ENCODE measurements around the gene DNAJC15.

The DNAJC15 gene

GRCh38 chr13:43088093-43088511 is 64.7 kb downstream of the DNAJC15 start:
- DNase-seq: no peak

GRCh38 chr13:43089912-43090498 is 66.6 kb downstream of the DNAJC15 start:
- DNase-seq: no peak

- DNase-seq: no peak
These were observed 71.5 kb downstream of the DNAJC15 start for GRCh38 chr13:43094901-43095300.

- no peak for DNase-seq
These were observed 72.7 kb downstream of the DNAJC15 start for GRCh38 chr13:43095771-43096719.

- no peak for DNase-seq
These were observed 77.3 kb downstream of the DNAJC15 start for GRCh38 chr13:43100667-43101066.

GRCh38 chr13:43102304-43102703 is 78.9 kb downstream of the DNAJC15 start:
- DNase-seq: no peak

- no peak for DNase-seq
These were observed 84.4 kb downstream of the DNAJC15 start for GRCh38 chr13:43107780-43108179.

GRCh38 chr13:43110036-43110435 is 86.7 kb downstream of the DNAJC15 start:
- no peak for DNase-seq

GRCh38 chr13:43110658-43111057 is 87.3 kb downstream of the DNAJC15 start:
- peak; percentile 47 for DNase-seq

- DNase-seq: no peak
These were observed 88.4 kb downstream of the DNAJC15 start for GRCh38 chr13:43111559-43112400.

- no peak for DNase-seq
These were observed 90.2 kb downstream of the DNAJC15 start for GRCh38 chr13:43113603-43114002.

GRCh38 chr13:43114504-43114903 is 91.1 kb downstream of the DNAJC15 start:
- DNase-seq: no peak

- no peak for DNase-seq
These were observed 91.8 kb downstream of the DNAJC15 start for GRCh38 chr13:43115141-43115540.

GRCh38 chr13:43116242-43116641 is 92.9 kb downstream of the DNAJC15 start:
- DNase-seq: no peak

- no peak for DNase-seq
These were observed 95.1 kb downstream of the DNAJC15 start for GRCh38 chr13:43118521-43118920.

GRCh38 chr13:43119206-43119605 is 95.8 kb downstream of the DNAJC15 start:
- DNase-seq: no peak

- no peak for DNase-seq
These were observed 99.4 kb downstream of the DNAJC15 start for GRCh38 chr13:43122791-43123190.

GRCh38 chr13:43123856-43124255 is 100.5 kb downstream of the DNAJC15 start:
- DNase-seq: no peak

GRCh38 chr13:43124490-43124889 is 101.1 kb downstream of the DNAJC15 start:
- DNase-seq: no peak

- DNase-seq: no peak
These were observed 103.0 kb downstream of the DNAJC15 start for GRCh38 chr13:43126420-43126819.

- no peak for DNase-seq
These were observed 103.9 kb downstream of the DNAJC15 start for GRCh38 chr13:43127103-43127798.

GRCh38 chr13:43127827-43128226 is 104.4 kb downstream of the DNAJC15 start:
- DNase-seq: no peak

GRCh38 chr13:43128504-43128961 is 105.1 kb downstream of the DNAJC15 start:
- DNase-seq: no peak
